ENCODE data around the gene AMIGO1. TPM values are rescaled to one million over a fixed set of nuclear protein-coding genes. Genes with fewer than 3 reads are reported as not detected.

The AMIGO1 gene
- total RNA-seq, 4 donors from 2014 or later: 7.7 to 19.3 (median 14.7) TPM

DNA sequence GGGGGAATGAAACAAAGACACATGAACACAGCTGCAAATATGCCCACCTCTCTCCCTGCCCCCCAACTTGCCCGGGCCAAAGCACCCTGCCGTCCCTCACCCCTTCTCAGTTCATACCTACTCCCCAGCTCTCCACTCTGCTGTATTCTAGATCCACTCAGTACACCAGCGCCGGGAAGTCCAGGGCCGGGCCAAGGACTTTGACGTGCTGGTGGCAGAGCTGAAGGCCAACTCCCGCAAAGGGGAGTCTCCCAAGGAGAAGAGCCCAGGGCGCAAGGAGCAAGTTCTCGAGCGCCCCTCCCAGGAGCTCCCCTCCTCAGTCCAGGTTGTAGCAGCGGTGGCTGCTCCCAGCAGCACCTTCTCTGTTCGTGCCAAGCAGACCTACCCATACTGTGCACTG lies 20.8 kb downstream of the AMIGO1 start:
- Histone ChIP-seq H3K4me3 (no peak overlapping the region), H3K36me3 (peaks cover 0 to 39% of the 10 kb centered on the region in 2 donors), H3K4me1 (peaks cover 0 to 34% (median 16%) of the 10 kb centered on the region in 3 donors), H3K27ac (no peak overlapping the region), H3K27me3 (no peaks in the 10 kb centered on the region), H3K9me3 (no peaks in the 10 kb centered on the region)
- no peak for ATAC-seq
- TF ChIP-seq POLR2AphosphoS5 (IDR thresholded peaks at IDR 0.05): no peak
- TF ChIP-seq EP300 (IDR thresholded peaks at IDR 0.05): no peak
- TF ChIP-seq, protein P1, sequence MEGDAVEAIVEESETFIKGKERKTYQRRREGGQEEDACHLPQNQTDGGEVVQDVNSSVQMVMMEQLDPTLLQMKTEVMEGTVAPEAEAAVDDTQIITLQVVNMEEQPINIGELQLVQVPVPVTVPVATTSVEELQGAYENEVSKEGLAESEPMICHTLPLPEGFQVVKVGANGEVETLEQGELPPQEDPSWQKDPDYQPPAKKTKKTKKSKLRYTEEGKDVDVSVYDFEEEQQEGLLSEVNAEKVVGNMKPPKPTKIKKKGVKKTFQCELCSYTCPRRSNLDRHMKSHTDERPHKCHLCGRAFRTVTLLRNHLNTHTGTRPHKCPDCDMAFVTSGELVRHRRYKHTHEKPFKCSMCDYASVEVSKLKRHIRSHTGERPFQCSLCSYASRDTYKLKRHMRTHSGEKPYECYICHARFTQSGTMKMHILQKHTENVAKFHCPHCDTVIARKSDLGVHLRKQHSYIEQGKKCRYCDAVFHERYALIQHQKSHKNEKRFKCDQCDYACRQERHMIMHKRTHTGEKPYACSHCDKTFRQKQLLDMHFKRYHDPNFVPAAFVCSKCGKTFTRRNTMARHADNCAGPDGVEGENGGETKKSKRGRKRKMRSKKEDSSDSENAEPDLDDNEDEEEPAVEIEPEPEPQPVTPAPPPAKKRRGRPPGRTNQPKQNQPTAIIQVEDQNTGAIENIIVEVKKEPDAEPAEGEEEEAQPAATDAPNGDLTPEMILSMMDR (IDR thresholded peaks at IDR 0.05): no peak
- TF ChIP-seq POLR2A (IDR thresholded peaks at IDR 0.05): no peak
- WGBS, 2 donors (ENCODE audit: low coverage in 1 of 2): 90% methylated on average over 2 of the region's 12 CpGs; no CpG with 5 or more reads in 1 of the 2 donors

DNA sequence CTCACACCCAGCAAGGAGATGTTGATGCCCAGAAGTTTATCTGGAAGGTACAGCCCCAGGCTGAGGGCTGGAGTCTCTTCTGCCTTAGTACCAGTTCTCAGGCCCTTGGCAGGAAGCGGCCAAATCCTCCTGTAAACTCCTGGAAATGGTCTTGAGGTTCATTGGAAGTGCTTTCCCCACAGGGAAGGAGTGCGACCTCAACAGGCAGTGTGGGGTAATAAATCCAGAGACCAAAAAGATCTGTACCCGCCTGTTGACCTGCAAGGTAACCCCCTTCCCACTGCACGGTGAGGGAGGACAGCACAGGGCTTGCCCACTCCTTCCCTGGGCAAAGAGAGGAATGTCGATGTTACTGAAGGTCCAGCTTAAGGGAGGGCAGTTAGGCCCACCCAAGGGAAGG lies 21.3 kb downstream of the AMIGO1 start:
- Histone ChIP-seq H3K36me3 (peaks cover 0 to 39% of the 10 kb centered on the region in 2 donors), H3K4me1 (peaks cover 0 to 32% (median 11%) of the 10 kb centered on the region in 3 donors), H3K27me3 (no peaks in the 10 kb centered on the region), H3K9me3 (no peaks in the 10 kb centered on the region), H3K4me3 (no peak overlapping the region), H3K27ac (no peak overlapping the region)
- TF ChIP-seq EP300 (IDR thresholded peaks at IDR 0.05): no peak
- no peak for TF ChIP-seq POLR2AphosphoS5 (IDR thresholded peaks at IDR 0.05)
- TF ChIP-seq, protein P1 (IDR thresholded peaks at IDR 0.05): no peak
- no peak for TF ChIP-seq POLR2A (IDR thresholded peaks at IDR 0.05)
- no peak for ATAC-seq
- 50% methylated on average over 1 of the region's 5 CpGs; no CpG with 5 or more reads in 1 of the 2 donors for WGBS, 2 donors (ENCODE audit: low coverage in 1 of 2)

DNA sequence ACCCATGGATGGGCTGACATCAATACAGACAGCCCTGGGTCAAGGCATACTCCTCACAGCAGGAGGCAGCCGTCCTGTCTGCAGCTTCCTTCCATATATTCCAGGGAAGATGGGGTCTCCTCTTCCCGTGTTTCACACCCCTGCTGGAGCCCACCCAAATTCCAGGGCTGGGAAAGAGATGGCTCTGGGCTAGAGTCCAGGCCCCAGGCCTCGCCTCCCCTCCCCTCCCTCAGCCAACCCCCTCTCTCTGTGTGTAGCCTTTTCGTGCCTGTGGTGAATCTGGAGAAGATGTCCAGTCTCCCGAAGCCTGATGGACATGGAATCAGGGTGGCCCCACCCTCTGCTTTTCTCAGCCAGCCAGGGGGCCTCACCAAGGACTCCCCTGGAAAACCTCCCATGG lies 22.3 kb downstream of the AMIGO1 start:
- 57% methylated on average over 2 of the region's 5 CpGs; no CpG with 5 or more reads in 1 of the 2 donors for WGBS, 2 donors (ENCODE audit: low coverage in 1 of 2)
- no peak for ATAC-seq
- Histone ChIP-seq H3K4me3 (no peak overlapping the region), H3K9me3 (no peaks in the 10 kb centered on the region), H3K4me1 (peaks cover 0 to 33% (median 8%) of the 10 kb centered on the region in 3 donors), H3K36me3 (peaks cover 0 to 39% of the 10 kb centered on the region in 2 donors), H3K27ac (no peak overlapping the region), H3K27me3 (no peaks in the 10 kb centered on the region)
- TF ChIP-seq POLR2A (IDR thresholded peaks at IDR 0.05): no peak
- no peak for TF ChIP-seq POLR2AphosphoS5 (IDR thresholded peaks at IDR 0.05)

DNA sequence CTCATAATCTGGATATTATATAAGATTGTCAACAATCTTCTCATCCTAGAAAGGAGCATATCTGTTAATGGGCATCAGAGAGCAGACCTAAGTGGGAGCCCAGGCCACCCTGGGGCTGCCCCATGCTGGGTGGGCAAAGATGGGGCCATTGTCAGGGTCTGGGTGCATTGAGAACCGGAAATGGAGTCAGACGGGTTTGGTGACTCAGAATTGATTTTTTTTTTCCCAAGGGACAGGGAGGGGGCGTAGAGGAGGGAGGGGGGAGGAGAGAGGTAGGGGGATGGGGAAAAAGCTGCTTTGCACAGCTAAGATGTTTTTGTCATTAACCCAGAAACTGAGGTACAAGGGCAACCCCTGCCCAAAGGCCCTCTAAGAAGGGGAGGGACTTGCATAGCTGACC lies 24.5 kb downstream of the AMIGO1 start:
- no peak for TF ChIP-seq POLR2A (IDR thresholded peaks at IDR 0.05)
- TF ChIP-seq POLR2AphosphoS5 (IDR thresholded peaks at IDR 0.05): no peak
- no peak for TF ChIP-seq EP300 (IDR thresholded peaks at IDR 0.05)
- TF ChIP-seq, protein P1 (IDR thresholded peaks at IDR 0.05): no peak
- Histone ChIP-seq H3K4me3 (peak overlapping the region in 1 of 2 donors; percentile 74), H3K4me1 (peaks cover 0 to 24% (median 8%) of the 10 kb centered on the region in 3 donors), H3K27ac (no peak overlapping the region), H3K27me3 (no peaks in the 10 kb centered on the region), H3K9me3 (no peaks in the 10 kb centered on the region), H3K36me3 (peaks cover 0 to 46% of the 10 kb centered on the region in 2 donors)
- 25% methylated on average over 2 of the region's 3 CpGs; no CpG with 5 or more reads in 1 of the 2 donors for WGBS, 2 donors (ENCODE audit: low coverage in 1 of 2)
- ATAC-seq: no peak

DNA sequence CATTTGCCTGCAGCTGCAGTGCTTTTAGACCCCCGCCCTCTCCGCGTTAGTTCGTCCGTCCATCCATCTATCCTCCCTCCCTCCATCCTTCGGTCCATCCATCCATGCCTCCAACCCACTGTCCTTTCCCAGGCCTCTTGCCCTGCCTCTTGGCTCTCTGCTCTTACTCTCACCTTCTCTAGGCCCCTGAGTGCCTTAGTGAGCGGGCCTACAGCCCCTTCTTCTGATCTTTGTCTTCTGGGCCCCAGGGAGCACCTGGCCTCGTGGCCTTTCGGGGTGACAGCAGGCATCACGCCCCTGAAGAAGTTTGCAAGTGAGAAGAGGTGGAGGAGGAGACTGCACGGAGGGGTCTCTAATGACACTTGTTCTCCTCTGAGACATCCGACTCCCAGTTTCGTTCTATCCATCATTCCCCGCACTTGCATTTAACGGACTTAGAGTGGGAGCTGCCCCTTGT lies 25.0 kb downstream of the AMIGO1 start:
- TF ChIP-seq POLR2A (IDR thresholded peaks at IDR 0.05) (no peak), POLR2AphosphoS5 (IDR thresholded peaks at IDR 0.05) (no peak), EP300 (IDR thresholded peaks at IDR 0.05) (no peak)
- TF ChIP-seq, protein P1 (IDR thresholded peaks at IDR 0.05): no peak
- ATAC-seq: no peak
- H3K27ac ChIP-seq: peak overlapping the region in 3 of 4 donors; percentile 94 to 98 (median 95)
- WGBS, 2 donors (ENCODE audit: low coverage in 1 of 2): 8 to 25% methylated on average over 9 to 15 of the region's 15 CpGs
- peaks cover 0 to 24% (median 8%) of the 10 kb centered on the region in 3 donors for H3K4me1 ChIP-seq
- peaks cover 0 to 46% of the 10 kb centered on the region in 2 donors for H3K36me3 ChIP-seq
- H3K4me3 ChIP-seq: peak overlapping the region; percentile 74 to 77
- no peaks in the 10 kb centered on the region for H3K27me3 ChIP-seq
- H3K9me3 ChIP-seq: no peaks in the 10 kb centered on the region
